HepG2 (cell line): ENCODE results near the gene STMN3. TPM values are rescaled to one million over a fixed set of nuclear protein-coding genes. Genes with fewer than 3 reads are reported as not detected.

ENCODE experiments used
- ATF4 ChIP-seq, 2 experiments: fragments of 450-650 bp in 1 of 2; sonication (generic) in 1 of 2; formaldehyde crosslinking; IDR thresholded peaks; 2 replicates each; pipeline versions ENCODE4 v1.5.0 to v1.8.0; 2020 to 2022; ENCODE audit warnings: mild to moderate bottlenecking in 1 of 2, missing genetic modification reagents in 1 of 2
- HNF4A ChIP-seq: sonication (generic); formaldehyde crosslinking; IDR thresholded peaks from 2 replicates; pipeline ENCODE4 v1.4.0; 2020; ENCODE audit warnings: missing genetic modification reagents
- KIAA2018 ChIP-seq: sonication (generic); formaldehyde crosslinking; IDR thresholded peaks from 2 replicates; pipeline ENCODE4 v1.5.0; 2020; ENCODE audit warnings: mild to moderate bottlenecking, missing genetic modification reagents, borderline replicate concordance
- LRRFIP1 ChIP-seq: sonication (generic); formaldehyde crosslinking; conservative IDR thresholded peaks from 2 replicates; pipeline ENCODE4 v1.4.0; 2020; ENCODE audit warnings: missing genetic modification reagents
- ZNF407 ChIP-seq: sonication (generic); formaldehyde crosslinking; IDR thresholded peaks from one replicate; pipeline ENCODE4 v1.5.1; 2020; ENCODE audit warnings: mild to moderate bottlenecking, missing genetic modification reagents; ENCODE audit errors: not compliant biosample characterization
- ZNF615 ChIP-seq: sonication (generic); formaldehyde crosslinking; IDR thresholded peaks from 2 replicates; pipeline ENCODE4 v1.5.0; 2020; ENCODE audit warnings: mild to moderate bottlenecking, missing genetic modification reagents, borderline replicate concordance
- polyA plus RNA-seq, 8 experiments: library from polyadenylated mRNA; depleted of rRNA in 3 of 8; stranded (reverse) in 7 of 8; unstranded in 1 of 8; fragments of >200 nt; fragmentation: Illumina TruSeq in 4 of 8; extraction: Trizol in 4 of 8; gene quantifications; 2 replicates each; pipeline versions ENCODE4 v1.2.1 to v1.2.3, GENCODE V29; 2011 to 2016; ENCODE audit warnings: low read depth in 4 of 8, missing spikeins in 1 of 8, mixed read lengths in 1 of 8; ENCODE audit not compliant: insufficient read depth in 1 of 8
- total RNA-seq, 5 experiments: library from RNA; depleted of rRNA; stranded (reverse); fragments of >200 nt; fragmentation: Illumina TruSeq; extraction: Trizol; gene quantifications; 2 replicates each; pipeline ENCODE4 v1.2.3, GENCODE V29; 2016; ENCODE audit warnings: low read depth in 1 of 5

The STMN3 gene
- total and polyA plus RNA-seq, 2 of the 13 experiments (the other 11 are each of a cell fraction or from before 2014, with no cell fraction given): 21.0 to 48.3 TPM

- TF ChIP-seq KIAA2018 (CRISPR knock-in tag) (no peak), ZNF615 (0 out of 2 replicates have a peak, but pooled peaks have one; percentile 79), LRRFIP1 (CRISPR knock-in tag) (0 out of 2 replicates have a peak, but pooled peaks have one; percentile 43), ATF4 (CRISPR knock-in tag; IDR thresholded peaks at IDR 0.05) (no peak; a peak in 1 of 4 replicates), HNF4A (CRISPR knock-in tag) (peak; percentile 62), ZNF407 (CRISPR knock-in tag) (peak; percentile 4)
Observed at GRCh38 chr20:63657937-63658748, 4.9 kb upstream of the STMN3 start, which contains the start of gene RTEL1 (continued).
